MM.1S (cell line): ENCODE results near the gene WDR6.

Experiments
- EZH2 ChIP-seq: fragments of 300-600 bp; sonication (generic); optimal IDR thresholded peaks from 2 replicates; pipeline ENCODE3; 2017; ENCODE audit warnings: low read depth, mild to moderate bottlenecking, antibody characterized with exemption, low read length, mixed read lengths
- EZH2phosphoT487 ChIP-seq: fragments of 300-600 bp; sonication (generic); IDR thresholded peaks from 2 replicates; pipeline ENCODE4 v1.6.1; 2018; ENCODE audit warnings: antibody characterized with exemption, low read length
- TF ChIP-seq, protein P1 (sequence below): fragments of 300-600 bp; sonication (generic); IDR thresholded peaks from 2 replicates; pipeline ENCODE4 v1.5.1; 2016; ENCODE audit warnings: antibody characterized with exemption, low read length, mixed read lengths

DNA sequence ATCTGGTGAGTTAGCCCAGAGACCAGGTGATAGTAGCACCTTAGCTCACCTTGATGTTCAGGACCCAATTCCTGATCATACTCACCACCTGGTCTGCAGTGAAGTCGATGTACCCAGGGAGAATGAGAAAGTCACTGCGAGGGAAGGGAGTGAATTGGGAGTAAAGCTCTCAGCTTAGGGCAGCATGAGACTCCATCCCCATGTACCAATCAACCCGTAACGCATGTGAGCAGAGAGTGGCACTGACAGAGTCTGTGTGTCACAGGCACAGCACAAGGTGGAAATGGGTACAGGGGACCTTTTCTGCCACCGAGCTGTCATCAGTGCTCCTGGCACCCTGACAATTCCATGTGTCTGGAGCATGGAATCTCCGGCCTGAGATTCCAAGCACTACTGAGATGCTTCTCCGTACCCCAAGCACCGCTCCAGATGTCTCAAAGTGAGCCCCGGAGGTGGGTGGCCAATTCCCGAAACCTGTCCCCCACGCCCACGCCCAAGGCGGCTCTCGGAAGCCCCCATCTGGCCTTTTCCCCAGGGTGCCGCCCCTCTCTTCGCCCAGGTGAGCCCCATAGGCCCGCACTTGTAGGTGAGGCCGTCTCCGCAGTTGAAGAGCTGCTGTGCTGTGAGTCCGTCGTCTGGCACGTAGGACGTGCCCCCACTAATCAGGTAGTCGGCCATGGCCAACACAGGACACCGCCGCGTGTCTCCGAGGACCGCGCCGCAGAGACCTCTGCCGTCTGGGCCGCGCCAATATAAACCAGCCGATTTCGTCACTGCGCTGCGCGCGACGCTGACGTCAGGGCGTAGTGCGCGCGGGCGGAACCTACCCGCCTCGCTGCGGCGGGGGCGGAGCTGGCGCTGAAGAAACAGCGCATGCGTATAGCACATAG, 21.7 kb downstream of the WDR6 start, which contains the start of gene IMPDH2:
- TF ChIP-seq, protein P1, sequence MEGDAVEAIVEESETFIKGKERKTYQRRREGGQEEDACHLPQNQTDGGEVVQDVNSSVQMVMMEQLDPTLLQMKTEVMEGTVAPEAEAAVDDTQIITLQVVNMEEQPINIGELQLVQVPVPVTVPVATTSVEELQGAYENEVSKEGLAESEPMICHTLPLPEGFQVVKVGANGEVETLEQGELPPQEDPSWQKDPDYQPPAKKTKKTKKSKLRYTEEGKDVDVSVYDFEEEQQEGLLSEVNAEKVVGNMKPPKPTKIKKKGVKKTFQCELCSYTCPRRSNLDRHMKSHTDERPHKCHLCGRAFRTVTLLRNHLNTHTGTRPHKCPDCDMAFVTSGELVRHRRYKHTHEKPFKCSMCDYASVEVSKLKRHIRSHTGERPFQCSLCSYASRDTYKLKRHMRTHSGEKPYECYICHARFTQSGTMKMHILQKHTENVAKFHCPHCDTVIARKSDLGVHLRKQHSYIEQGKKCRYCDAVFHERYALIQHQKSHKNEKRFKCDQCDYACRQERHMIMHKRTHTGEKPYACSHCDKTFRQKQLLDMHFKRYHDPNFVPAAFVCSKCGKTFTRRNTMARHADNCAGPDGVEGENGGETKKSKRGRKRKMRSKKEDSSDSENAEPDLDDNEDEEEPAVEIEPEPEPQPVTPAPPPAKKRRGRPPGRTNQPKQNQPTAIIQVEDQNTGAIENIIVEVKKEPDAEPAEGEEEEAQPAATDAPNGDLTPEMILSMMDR = 0 out of 2 replicates have a peak, but pooled peaks have one; percentile 16
- TF ChIP-seq EZH2 = no peak
- no peak for TF ChIP-seq EZH2phosphoT487
